Right ventricle myocardium inferior (tissue), 1 donor: ENCODE measurements around the gene DGKG. TPM values are rescaled to one million over a fixed set of nuclear protein-coding genes. Genes with fewer than 3 reads are reported as not detected.
A peak's percentile ranks its signal among the peaks of the same experiment; 100 is the strongest.

Experiments used
- ATAC-seq: fragments of 200-7000 bp; cut with Tn5 transposase; one replicate; pipeline ENCODE4 v1.9.1; 2020; ENCODE audit warnings: mild to moderate bottlenecking, moderate library complexity
- DNase-seq: peaks from one replicate; pipeline ENCODE4 v3.0.0; 2021; ENCODE audit errors: missing footprints
- intact Hi-C: fragments of 100-400 bp; cut with DNase I; formaldehyde crosslinking; loops from one replicate; pipeline ENCODE4 v1.11.0; 2022
- long read RNA-seq: library from polyadenylated mRNA; unstranded; transcript quantifications from one replicate; pipeline ENCODE4 v2.0.0, GENCODE V29; 2021
- total RNA-seq: library from RNA; stranded (reverse); fragmentation: NEBNext Ultra II Directional; extraction: Animal tissue kit (Norgen Biotek cat#: 25700); gene quantifications from one replicate; pipeline ENCODE4 v1.2.1, GENCODE V29; 2021
- donor health status: DM: no; HTN: yes; CAD: no; lungs with severe emphysema.

The DGKG gene
- total RNA-seq = 31.1 TPM
- long read RNA-seq, full-length matches to known transcripts = 1 of 11 reads
- long read RNA-seq, partial matches to known transcripts = 6 of 11 reads
- long read RNA-seq, other reads (novel, unspliced or antisense) = 4 of 11 reads

GRCh38 chr3:186361762-186362536 is at the start of gene DGKG:
DGKG (minus strand) TSS chr3:186362234; CDS start chr3:186320459, 41,775 bp downstream.
- ATAC-seq = peak; percentile 74
- peak; percentile 90 for DNase-seq
- intact Hi-C loops = loop anchor here (2.0 to 5.0 kb wide), 3 partner anchors 45 to 80 kb away; no protein-coding TSS in a partner anchor

DNA sequence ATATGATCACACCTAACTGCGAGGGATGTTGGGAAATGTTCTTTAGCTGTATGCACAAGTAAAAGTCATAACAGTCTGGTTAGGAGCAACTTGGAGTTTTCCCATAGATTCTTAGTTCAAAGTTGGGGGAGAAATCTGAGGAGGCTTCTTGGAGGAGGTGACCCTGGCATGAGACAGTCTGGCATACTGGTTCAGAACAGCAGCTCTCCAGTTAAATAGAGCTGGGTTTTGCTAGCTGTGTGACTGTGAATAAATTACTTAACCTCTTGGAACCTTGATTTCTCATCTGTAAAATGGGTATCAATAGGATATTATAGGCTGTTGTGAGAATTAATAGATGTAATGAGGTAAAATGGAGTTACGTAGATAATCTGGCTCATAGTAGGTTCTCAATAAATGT is 49.1 kb upstream of the DGKG start:
- no peak for ATAC-seq
- intact Hi-C loops = no loop called here

DNA sequence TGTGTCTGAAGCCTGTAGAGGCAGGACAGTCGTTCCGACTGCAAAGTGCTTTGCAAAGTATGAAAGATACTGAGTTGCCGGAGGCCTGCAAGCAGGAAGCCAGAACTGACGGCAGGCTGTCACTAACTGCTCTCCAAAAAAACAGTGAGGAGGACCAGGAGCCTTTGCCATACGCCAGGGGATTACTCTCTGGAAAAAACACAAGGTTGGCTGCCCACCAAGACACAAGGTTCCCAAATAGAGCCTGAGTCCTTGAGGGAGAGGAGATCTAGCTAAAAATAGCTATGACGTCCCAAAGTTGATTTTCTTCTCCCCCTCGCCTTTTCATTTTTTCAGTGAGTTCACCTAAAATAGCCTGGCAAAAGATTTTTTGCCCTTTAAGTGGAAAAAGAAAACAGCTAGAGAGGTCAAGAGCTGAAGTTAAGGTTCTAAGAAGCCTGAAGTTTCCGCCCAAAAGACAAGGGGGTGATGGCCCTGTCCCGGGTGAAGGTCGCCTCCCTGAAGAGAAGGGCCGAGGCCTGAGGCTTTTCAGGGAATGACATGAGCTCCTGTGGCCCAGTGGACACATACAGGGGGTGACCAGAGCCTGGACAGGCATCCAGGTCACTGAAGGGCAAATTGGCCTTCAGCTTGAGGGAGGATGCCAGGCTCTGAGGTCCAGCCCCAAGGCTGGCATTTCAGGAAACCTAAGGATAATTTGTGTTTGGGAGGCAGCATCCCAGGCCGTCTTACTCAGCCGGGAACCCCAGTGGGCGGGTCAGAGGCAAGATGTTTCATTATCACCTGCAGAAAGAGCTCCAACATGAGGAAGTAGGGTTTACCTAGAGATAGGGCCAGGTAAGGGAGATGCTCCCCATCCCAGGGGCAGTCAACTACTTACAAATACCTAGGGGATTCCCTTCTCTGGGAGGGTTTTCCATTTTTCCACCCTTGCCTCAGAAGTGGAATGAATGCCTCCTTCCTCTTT is 44.9 kb upstream of the DGKG start:
- ATAC-seq (peak; percentile 92), DNase-seq (no peak)
- intact Hi-C loops = loop anchor here (1.0 kb wide), 1 partner anchor 42 kb away; no protein-coding TSS in a partner anchor

More for the DNA sequence above, 49.1 kb upstream of the DGKG start:
- no peak for DNase-seq

- no peak for ATAC-seq
- DNase-seq = no peak
- intact Hi-C loops = no loop called here
These were observed 39.5 kb upstream of the DGKG start for GRCh38 chr3:186401556-186401955.

DNA sequence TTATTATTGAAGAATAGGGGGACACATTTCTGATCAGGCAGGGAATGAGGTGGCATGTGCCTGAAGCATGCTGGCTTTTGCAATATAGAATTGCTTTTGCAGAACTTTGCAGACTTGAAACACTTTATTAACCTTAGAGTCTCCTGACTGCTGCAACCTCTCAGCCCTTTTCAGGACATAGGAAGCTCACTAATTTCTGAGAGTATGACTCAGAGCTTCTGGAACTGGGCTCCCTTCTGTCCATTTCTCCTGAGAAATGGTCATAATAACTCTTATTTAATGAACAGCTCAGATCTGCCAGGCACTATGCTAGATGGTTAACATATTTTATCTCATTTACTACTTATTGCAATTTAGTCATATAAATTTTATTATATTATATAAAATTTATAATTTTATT is 38.6 kb upstream of the DGKG start:
- intact Hi-C loops = no loop called here
- ATAC-seq = no peak

DNA sequence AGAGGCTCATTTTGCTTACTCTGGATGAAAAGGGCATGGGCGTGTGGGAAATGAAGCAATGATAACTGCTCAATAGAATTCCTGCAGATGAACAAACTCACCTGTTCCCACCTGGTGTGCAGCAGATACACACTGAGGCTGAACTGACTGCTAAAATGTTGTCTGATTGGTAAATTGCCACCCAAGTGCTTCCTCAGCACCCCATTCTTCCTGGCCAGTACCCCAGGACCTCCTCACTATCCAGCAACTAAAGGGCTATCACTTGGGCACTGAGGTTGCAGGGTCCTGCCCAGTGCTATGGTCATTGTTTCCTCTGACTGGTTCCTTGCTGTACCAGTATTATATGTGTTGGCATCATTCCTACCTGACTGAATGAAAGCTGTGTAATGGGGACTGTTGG is 38.0 kb upstream of the DGKG start:
- no peak for ATAC-seq
- intact Hi-C loops = no loop called here
- DNase-seq = no peak

More for the DNA sequence above, 38.6 kb upstream of the DGKG start:
- DNase-seq = no peak

DNA sequence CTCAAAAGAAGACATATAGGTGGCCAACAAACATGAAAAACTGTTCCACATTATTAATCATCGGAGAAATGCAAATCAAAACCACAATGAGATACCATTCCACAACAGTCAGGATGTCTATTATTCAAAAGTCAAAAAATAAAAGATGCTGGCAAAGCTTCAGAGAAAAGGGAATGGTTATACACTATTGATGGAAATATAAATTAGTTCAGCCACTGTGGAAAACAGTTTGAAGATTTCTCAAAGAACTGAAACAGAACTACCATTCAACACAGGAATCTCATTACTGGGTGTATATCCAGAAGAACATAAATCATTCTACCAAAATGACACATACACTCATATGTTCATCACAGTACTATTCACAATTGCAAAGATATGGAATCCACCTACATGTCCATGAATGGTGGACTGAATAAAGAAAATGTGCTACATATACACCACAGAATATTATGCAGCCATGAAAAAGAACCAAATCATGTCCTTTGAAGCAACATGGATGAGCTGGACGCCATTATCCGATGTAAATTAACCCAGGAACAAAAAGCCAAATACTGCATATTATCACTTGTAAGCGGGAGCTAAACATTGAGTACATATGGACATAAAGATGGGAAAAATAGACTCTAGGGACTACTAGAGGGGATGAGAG is 32.7 kb upstream of the DGKG start:
- intact Hi-C loops = no loop called here
- no peak for ATAC-seq
- no peak for DNase-seq

GRCh38 chr3:186386883-186387560 is 25.0 kb upstream of the DGKG start:
- ATAC-seq = no peak
- intact Hi-C loops = no loop called here
- DNase-seq = no peak

DNA sequence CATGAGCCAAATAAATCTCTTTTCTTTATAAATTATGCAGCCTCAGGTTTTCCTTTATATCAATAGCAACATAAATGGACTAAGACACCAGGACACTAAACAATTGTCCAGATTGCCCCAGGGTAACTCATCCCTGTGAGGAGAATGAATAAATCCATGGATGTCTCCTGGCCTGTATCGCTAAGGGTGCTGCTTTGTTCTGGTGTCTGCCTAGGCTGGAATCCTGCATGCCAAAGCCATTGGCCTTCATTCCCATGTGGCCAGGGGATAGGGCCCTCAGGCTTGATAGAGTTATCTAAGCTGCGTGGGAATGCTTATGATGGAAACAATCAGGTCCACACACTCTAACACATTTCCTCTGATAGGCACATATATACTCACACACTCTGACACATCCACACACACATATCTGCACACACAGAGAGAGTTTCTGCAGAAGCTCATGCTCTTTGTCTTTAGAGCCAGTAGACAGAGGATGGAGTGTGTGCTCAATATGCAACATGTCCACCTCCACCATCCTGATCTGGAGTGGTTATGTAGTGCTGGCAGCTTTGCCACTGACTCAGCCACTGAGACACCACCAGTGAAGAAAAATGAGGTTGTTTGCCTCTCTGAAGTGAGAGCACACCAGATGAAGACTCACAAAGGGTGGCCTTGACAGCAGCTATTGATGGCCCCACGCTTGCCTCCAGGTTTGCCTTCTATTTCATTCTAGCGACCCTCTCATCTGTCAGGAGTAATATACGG is 24.0 kb upstream of the DGKG start:
- no peak for DNase-seq
- intact Hi-C loops = no loop called here
- ATAC-seq = no peak

- intact Hi-C loops = no loop called here
- DNase-seq (no peak), ATAC-seq (peak; percentile 87)
These were observed 21.3 kb upstream of the DGKG start for GRCh38 chr3:186383026-186383993.

DNA sequence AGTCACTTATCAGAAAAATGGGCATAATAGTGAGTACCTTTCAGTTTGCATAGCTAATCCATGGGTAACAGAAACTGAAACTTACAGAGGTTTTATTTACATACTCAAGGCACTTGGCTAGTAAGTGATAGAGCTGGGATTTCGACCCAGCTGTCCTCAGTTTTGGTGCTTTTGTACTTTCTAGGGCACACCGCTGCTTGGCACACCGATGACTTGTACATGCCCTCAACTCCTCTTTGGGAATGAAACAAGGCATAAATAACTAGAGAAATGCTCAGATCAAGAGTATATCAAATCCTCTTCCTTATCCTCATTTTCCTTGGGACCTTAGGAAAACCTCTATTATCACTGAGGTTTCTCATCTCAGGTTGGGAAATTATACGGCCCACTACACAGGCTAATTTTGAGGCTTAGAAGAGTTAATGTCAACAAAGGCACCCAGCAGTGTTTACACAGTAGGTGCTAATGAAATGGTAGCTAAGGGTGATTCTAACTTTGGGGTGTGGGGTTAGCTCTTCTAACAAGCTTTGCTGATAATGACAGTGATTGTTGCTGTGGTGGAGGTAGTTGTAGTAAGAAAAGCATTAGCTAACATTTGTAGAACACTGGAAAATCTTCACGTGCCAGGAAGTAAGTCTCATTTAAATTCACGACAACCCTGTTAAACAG is 20.3 kb upstream of the DGKG start:
- DNase-seq (no peak), ATAC-seq (no peak)
- intact Hi-C loops = no loop called here

GRCh38 chr3:186381424-186382216 is 19.6 kb upstream of the DGKG start:
- no peak for DNase-seq
- intact Hi-C loops = no loop called here
- no peak for ATAC-seq

GRCh38 chr3:186380622-186381380 is 18.8 kb upstream of the DGKG start:
- intact Hi-C loops = no loop called here
- ATAC-seq (peak; percentile 48), DNase-seq (no peak)

DNA sequence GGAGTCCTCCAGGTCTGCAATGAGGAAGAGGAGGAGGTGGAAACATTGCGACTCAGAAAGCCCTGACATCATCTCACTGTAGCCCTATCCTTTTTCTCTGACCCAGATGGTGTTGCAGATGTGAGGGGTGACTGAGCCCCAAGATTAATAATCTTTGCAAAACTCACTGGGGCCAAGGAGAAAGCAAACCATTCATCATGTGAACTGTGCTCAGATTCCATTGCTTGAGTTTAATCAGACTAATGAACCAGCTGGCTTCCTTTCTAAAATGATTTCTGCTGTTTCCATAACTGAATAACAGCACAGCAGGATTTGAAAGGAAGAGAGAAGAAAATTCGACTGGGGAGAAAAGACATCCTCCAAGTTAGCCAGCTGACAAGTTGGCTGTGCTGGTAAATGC is 13.4 kb upstream of the DGKG start:
- DNase-seq (no peak), ATAC-seq (no peak)
- intact Hi-C loops = no loop called here

DNA sequence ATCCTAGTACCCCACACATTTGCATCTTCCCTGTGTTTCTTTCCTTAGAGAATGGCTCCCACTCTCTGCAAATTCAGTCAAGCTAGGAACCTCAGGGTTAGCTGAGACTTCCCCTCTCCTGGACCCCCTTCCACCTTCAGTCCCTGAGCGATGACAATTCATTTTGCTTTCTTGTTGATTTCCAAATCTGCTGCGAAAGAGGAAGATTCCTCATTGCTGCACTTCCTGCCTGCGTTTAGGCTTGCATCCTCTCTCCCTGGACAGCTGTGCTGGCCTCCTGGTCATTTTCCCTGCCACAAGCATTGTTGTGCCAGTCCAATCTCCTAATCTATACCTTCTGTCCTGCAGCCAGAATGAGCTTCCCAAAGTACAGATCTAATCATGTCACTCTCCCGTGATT is 12.3 kb upstream of the DGKG start:
- intact Hi-C loops = no loop called here
- no peak for DNase-seq
- ATAC-seq = no peak
